GM12878 (cell line): Measurements from ENCODE around the gene PDE9A.

ENCODE experiments used
- CEBPB ChIP-seq, 2 experiments: fragments of 150-350 bp in 1 of 2; IDR thresholded peaks; 2 replicates each; pipeline ENCODE4 v1.6.1; 2012 to 2014; ENCODE audit warnings: low read depth in 2 of 2, low read length in 2 of 2, borderline replicate concordance in 1 of 2, inconsistent platforms in 1 of 2
- CTCF ChIP-seq, 3 experiments: IDR thresholded peaks in 2 of 3; conservative IDR thresholded peaks in 1 of 3; 2 replicates each; pipeline ENCODE4 v1.5.1; 2011; ENCODE audit warnings: low read depth in 3 of 3, low read length in 3 of 3, mild to moderate bottlenecking in 3 of 3, control low read depth in 2 of 3, moderate library complexity in 2 of 3, inconsistent platforms in 1 of 3, mixed read lengths in 1 of 3; ENCODE audit not compliant: control insufficient read depth in 2 of 3, insufficient read depth in 1 of 3; ENCODE audit errors: extremely low read depth in 1 of 3
- EP300 ChIP-seq, 2 experiments: fragments of 150-350 bp in 1 of 2; IDR thresholded peaks; 2 replicates each; pipeline ENCODE4 v1.6.1; 2011 to 2012; ENCODE audit warnings: low read depth in 2 of 2, low read length in 2 of 2, borderline replicate concordance in 1 of 2, improper control_type of control experiment in 1 of 2, inconsistent platforms in 1 of 2; ENCODE audit not compliant: control insufficient read depth in 1 of 2
- KDM1A ChIP-seq: fragments of 200-600 bp; sonication (generic); IDR thresholded peaks from 2 replicates; pipeline ENCODE4 v1.6.1; 2016; ENCODE audit warnings: borderline replicate concordance
- MYC ChIP-seq: IDR thresholded peaks from 2 replicates; pipeline ENCODE4 v1.6.1; 2011; ENCODE audit warnings: mild to moderate bottlenecking, low read length, moderate library complexity, inconsistent platforms; ENCODE audit not compliant: insufficient read depth, insufficient replicate concordance, insufficient read length, severe bottlenecking
- NFIC ChIP-seq: IDR thresholded peaks from 2 replicates; pipeline ENCODE4 v1.6.1; 2012; ENCODE audit warnings: low read depth, mild to moderate bottlenecking, inconsistent platforms, low read length, moderate library complexity
- NFYB ChIP-seq: IDR thresholded peaks from 2 replicates; pipeline ENCODE4 v1.6.1; 2011; ENCODE audit warnings: low read depth, mild to moderate bottlenecking, low read length, improper control_type of control experiment, moderate library complexity; ENCODE audit not compliant: insufficient read depth
- SREBF2 ChIP-seq: IDR thresholded peaks from 2 replicates; pipeline ENCODE4 v1.6.1; 2012; ENCODE audit warnings: mild to moderate bottlenecking, low read length

DNA sequence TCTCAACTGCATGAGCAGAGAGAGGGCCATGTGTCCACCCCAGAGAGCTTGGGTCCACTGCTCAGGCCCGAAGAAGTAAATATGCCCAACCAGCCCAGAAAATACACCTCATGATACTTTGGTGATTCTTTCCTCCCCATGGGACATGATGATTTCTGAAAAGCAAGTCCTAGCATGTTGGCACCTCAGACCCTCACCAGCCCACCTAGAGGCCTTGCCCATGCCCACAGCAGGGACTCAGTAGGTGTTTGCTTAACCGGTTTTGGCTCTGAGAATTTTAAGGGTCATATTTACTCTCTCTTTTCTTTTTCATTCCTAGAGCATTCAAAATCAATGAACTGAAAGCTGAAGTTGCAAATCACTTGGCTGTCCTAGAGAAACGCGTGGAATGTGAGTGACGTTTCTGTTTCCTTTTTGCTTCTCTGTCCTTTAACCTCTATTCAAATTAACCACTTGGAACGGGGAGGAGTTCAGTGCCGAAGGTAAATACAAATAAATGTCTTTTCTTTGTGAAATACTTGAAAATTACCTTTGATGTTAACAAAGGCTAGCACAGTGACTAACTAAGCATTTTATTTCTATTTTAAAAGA, 79.7 kb downstream of the PDE9A start:
- TF ChIP-seq SREBF2 (no peak), KDM1A (no peak), MYC (no peak), NFYB (no peak), EP300 (IDR thresholded peaks at IDR 0.05; ENCODE audit: borderline replicate concordance in 1 of 2, control insufficient read depth in 1 of 2, low read depth in 2 of 2, low read length in 2 of 2) (no peak), CTCF (IDR thresholded peaks at IDR 0.05 in 2 of 3, conservative IDR thresholded peaks at IDR 0.05 in 1 of 3; ENCODE audit: control insufficient read depth in 2 of 3, extremely low read depth in 1 of 3, insufficient read depth in 1 of 3, low read depth in 3 of 3, low read length in 3 of 3) (no peak), NFIC (no peak), CEBPB (IDR thresholded peaks at IDR 0.05; ENCODE audit: borderline replicate concordance in 1 of 2, low read depth in 2 of 2, low read length in 2 of 2) (no peak)
